Head of caudate nucleus (tissue), 42 donors: Measurements from ENCODE around the gene CD69.

Experiments used
- DNase-seq, 42 donors: peaks; one replicate each; pipeline versions ENCODE4 v3.0.0 to v3.0.0-alpha.2; 2020 to 2021; ENCODE audit warnings: mixed read lengths in 7 of 42
- intact Hi-C: fragments of 100-400 bp; cut with DNase I; formaldehyde crosslinking; loops from one replicate; pipeline ENCODE4 v1.15.0; 2022

The CD69 gene

DNA sequence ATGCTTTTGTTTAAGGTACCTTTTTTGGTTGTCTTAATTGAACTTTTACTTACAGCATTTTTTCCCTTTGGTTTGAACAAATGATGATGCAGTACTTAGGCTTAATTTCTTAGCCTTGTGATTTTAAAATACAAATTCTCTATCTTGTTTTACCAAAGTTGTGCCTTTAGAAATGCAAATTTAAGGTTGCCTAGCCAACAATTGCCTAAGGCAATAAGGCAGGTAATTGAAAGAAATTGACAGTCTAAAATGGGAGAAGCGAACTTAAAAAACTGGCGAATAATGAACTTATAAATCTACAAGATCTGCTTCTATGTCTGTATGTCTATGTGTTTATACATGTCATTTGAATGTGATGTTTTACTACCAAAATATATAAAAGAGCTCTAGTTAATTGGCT is 23.6 kb upstream of the CD69 start:
- intact Hi-C loops, result no loop called here
- DNase-seq, result no peak

DNA sequence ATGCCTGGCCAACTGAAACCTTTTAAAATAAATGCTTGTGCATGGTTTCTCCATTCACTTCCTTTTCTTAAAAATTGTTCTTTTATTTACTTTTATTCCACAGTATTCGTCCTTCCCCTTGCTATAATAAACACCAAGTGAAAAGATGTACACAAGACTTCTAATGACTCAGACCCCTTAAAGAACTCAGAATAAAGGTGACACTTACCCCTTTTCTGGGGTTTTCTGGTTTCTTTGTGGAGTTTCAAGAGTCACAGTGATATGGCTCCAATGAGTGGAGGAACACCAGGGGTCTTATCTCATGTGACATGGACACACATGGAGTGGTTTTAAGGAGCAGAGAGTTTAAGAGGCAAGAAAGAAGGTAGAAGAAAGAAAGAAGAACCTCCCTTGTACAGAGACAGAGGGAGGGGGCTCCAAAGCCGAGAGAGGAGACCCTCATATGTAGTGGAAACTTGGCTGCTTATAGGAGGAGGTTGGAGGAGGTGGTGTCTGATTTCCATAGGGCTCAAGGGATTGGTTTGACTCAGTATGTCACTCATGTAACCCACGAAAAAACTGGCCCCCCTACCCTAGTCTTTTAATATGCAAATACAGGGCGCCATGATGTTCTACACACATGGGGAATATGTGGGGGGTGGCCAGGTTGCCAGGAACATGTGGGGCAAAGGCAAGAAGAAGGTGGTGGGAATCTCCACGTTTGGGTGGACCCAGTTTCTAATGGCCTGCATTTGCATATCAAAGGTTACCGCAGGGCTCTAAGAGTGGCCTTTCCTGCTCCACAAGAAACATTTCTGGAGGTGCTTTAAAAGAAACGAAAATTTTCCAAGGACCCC is 22.1 kb upstream of the CD69 start:
- no peak for DNase-seq

DNA sequence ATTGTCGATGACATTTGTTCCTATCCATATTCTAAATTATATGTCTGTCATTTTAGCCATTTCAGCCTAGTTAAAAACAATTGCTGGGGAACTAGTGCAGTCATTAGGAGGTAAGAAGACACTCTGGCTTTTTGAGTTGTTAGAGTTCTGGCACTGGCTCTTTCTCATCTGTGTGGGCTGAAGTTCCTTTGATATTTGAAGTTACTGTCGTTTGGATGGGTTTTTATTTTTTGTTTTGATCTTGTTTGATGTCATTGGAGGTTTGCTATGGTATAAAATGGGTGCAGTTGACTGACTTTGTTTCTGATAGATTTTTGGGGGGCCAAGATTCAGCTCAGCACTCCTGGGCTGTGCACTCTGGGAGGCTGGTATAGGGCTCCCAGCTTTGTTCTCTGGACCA is 20.7 kb upstream of the CD69 start:
- DNase-seq, result no peak
- intact Hi-C loops, result no loop called here

More for the DNA sequence above, 22.1 kb upstream of the CD69 start:
- intact Hi-C loops, result no loop called here

DNA sequence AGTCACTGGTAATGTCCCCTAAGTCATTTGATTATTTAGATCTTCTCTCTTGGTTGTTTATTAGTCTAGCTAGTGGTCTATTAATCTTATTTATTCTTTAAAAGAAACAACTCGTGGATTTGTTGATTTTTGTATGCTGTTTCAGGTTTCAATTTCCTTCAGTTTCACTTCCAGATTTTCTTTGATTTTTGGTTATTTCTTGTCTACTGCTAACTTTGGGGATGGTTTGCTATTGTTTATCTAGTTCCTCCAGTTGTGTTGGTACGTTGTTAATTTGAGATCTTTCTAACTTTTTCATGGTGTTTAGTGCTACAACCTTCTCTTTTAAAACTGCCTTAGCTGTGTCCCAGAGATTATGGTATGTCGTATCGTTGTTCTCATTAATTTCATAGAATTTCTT is 18.5 kb upstream of the CD69 start:
- intact Hi-C loops, result no loop called here
- DNase-seq, result no peak

DNA sequence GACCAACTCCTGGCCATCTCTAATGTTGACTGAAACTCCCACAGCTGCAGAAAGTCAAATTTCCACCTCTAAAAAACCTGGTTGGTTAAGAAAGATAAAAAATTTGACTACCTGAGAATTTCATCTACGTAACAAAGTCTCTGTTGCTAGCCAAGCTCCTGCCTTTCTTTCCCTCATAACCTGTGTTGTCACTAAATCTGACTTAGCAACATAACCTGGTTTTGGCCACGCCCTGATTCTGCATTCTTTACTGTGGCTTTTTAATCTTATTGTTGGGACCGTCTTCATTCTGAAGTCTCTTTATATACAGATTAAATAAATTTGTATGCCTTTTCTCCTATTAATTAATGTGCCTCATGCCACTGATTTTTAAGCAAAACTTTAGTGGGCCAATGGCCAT is 16.1 kb upstream of the CD69 start:
- no peak for DNase-seq
- intact Hi-C loops, result no loop called here

DNA sequence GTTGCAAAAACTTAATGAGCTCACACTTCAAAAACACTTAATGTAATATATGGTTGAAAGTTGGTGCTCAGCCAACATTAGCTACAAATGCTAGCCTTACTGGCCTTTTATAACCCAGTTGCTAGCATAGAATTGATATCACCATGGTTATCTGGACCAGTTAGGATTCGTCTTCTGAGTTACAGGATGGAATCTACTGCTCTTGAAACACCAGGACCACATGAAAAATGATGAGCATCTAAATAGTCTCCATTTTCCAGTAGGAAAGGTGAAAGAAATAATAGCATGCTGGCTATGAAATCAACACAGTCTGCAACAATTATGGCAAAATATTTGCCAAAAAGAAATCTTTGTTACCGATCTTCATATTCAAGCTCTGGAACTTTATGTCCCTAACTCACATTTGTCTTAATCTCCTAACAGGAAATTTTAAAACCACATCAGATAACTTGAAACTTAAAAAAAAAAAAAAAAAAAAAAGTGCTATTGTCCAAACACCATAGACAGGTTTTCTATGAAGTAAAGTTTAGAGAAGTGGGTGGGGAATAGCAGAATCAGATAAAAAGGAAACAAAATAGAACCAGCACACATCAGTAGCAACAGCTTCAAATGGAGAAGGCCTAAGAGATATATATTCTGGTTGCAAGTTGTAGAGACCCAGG is 12.6 kb upstream of the CD69 start:
- no peak for DNase-seq
- intact Hi-C loops, result no loop called here

DNA sequence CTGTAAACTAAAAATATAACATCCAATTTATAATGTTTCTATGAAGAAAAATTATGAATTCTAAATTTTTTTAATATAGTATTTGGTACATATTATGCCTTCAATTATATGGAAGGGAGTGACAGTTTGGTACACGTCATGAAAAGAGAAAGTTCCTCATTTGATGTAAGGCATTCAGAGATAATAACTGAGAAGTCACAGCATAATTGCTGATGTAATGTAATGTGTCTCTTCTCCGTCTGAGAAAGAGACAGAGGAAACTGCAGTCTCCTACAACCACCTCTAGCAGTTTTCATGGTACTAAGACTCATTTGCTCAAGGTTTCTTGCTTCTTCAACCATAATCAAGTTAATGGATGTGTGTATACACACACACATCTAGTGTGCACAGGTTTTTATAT is 2.3 kb upstream of the CD69 start:
- DNase-seq, result no peak
- intact Hi-C loops, result no loop called here

DNA sequence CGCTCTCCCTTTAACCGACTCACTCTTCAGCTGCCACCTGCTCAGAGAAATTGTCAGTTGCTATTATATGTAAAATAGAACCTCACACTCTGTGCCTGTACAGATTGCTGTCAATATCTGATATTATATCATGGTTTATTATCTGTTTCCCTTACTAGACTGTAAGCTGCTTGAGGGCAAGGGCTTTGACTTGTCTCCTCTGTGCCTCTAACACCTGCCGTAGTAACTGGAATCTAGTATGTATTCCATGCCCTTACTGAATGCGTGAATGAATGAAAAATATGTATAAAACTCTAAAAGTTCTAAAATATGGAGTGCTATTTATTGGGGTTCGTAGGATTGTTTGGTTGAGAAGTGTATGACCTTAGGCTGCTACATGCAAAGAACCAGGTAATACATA is 1.7 kb upstream of the CD69 start:
- no peak for DNase-seq
- intact Hi-C loops, result no loop called here

DNA sequence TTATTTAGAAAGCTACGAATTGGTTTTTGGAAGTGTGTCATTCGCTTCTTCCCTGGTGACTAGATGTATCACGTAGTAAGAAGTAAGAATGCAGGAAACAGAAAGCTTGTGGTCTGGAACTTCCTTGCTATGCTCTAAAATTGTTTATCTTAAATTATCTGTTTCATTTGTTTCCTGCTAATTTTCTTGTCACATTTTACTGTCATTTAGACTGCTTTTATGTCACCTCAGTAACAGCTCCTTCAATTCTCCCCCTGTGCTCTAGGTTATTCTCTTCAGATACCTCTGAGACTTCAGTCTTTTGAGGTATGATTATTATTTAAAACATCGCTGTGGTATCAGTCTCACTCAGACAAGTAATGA is 699 bp upstream of the CD69 start:
- no peak for DNase-seq
- intact Hi-C loops, result no loop called here

DNA sequence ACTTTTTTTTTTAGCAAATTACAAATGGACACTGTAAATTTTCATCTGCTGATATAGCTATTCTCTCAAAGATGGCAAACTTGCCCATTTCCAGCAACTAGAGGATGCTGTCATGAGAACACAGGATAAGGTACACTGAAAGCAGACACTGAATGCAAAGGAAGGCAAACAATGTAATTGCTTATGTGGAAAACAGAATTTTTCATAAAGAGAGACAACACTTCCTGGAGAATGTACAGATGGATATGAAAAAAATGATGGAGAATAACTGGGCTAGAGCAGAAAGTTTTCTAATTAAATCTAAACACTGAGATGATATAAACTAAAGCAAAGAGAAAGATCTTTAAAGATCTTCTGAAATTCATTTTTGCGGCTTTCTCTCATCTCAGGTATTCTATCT is 581 bp downstream of the CD69 start:
- DNase-seq, result no peak
- intact Hi-C loops, result no loop called here

DNA sequence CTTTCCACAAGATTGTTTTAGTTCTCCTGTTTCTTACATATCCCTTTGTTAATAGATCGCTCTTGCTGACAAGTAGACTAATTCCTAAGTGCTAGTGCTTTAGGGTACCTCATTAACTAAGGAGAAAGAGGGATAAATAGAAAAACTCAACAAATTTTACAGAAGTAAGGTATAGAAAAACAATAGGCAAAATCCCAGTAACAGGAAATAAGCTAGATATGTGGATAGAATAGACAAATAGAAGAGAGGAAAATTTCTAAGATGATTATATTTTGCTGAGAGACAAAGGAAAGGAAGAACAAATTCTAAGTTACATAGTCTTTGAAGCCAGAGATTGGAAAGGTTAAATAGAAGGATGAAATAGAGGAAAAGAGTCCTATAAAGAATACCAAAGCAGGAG is 1.0 kb downstream of the CD69 start:
- no peak for DNase-seq
- intact Hi-C loops, result no loop called here

DNA sequence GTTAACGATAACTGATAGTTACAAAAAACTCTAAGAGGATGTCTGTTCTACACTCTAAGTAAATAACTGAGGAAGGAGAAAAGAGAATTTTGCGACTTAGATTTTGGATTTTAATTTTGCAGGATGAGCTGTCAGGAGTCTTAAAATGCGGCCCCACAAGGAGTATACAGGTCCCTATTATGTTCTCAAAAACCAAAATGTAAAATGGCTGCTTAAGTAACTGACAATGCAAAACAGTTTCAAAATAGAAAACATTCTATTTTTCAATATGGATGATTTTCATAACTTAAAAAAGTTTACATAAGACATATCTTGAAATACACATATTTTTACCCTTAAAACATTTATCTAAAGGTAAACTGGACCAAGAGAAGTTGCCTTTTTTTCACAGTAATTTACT is 2.6 kb downstream of the CD69 start:
- DNase-seq, result no peak
- intact Hi-C loops, result no loop called here

DNA sequence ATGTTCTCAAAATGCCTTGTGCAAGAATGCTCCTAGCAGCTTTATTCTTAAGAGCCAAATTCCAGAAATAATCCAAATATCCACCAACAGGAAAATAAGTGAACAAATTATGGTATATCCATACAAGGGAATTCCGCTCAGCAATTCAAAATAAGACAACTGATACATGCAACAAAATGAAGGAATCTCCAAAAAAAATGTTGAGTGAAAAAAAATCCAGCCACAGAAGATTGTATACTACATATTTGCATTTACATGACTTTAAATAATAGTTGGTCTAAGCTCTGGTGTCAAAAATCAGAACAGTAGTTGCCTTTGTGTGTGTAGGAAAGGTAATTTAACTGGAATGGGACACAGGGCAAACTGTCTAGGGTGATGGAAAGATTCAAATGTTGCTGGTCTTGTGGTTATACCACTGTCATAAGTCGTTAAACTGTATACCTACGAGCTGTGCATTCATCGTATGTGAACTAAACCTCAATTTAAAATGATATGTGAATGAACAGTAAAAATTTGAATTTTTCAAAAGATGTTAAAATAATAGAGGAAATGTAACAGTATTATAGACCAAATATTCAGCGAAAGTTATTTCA is 3.2 kb downstream of the CD69 start:
- intact Hi-C loops, result no loop called here
- DNase-seq, result no peak

DNA sequence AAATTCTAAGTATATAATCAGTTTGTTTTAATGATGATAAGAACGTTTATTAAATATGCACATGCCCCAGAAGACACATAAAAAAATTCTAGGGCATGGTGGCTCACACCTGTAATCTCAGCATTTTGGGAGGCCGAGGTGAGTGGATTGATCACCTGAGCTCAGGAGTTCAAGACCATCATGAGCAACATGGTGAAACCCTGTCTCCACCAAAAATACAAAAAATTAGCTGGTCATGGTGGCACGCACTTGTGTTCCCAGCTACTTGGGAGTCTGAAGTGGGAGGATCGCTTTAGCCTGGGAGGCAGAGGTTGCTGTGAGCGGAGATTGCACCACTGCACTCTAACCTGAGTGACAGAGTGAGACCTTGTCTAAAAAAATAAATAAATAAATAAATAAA is 4.0 kb downstream of the CD69 start:
- intact Hi-C loops, result no loop called here
- no peak for DNase-seq

DNA sequence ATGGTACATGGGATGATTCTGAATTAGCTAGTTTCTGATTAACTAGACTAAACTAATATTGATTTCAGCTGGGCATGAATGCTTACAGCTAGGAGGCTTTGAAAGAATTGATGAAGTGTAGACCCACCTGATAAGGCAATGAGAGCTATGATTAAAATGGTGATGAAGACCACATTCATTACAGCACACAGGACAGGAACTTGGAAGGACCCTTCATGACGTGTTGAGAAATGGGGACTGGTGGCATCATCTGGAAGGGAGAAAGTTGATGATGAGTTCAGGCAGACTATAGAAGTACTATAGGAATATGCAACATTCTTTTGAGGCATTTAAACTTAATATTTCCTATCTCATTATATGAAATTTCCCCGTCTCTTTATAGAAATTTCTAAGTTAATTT is 4.5 kb downstream of the CD69 start:
- no peak for DNase-seq
- intact Hi-C loops, result no loop called here

DNA sequence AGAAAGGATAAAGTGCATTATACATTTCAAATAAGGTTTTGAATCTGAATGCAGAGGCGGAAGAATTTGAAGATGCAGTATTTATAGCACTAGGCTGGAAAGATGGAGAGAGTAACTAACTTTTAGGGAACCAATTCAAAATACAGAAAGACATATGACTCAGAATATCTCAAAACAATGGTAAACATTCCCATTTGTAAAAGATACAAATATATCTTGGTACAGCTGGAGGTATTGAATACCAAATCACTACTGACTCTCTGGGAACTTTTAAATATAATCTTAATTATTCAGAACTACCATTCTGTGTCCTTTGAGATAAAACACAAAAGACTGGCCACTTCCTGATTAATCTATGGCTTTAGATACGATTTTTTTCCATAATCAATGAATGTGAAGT is 5.1 kb downstream of the CD69 start:
- no peak for DNase-seq
- intact Hi-C loops, result no loop called here

DNA sequence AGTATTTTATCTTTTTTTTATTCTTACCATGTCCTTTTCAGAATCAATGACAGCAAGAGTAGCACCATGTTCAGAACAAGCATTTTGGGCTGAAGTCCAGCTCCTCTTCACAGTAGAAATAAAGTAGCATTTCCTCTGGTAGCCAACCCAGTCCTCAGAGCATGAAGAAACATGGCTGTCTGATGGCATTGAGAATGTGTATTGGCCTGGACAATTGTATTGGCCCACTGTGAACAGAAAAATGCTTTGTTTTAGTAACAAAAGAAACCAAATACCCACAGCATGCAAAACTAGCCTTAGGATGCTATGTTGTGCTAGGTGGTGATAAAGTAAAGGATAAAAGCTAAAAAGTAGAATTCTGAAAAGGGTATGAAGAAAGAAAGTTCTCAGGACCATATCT is 5.7 kb downstream of the CD69 start:
- intact Hi-C loops, result no loop called here
- DNase-seq, result no peak

DNA sequence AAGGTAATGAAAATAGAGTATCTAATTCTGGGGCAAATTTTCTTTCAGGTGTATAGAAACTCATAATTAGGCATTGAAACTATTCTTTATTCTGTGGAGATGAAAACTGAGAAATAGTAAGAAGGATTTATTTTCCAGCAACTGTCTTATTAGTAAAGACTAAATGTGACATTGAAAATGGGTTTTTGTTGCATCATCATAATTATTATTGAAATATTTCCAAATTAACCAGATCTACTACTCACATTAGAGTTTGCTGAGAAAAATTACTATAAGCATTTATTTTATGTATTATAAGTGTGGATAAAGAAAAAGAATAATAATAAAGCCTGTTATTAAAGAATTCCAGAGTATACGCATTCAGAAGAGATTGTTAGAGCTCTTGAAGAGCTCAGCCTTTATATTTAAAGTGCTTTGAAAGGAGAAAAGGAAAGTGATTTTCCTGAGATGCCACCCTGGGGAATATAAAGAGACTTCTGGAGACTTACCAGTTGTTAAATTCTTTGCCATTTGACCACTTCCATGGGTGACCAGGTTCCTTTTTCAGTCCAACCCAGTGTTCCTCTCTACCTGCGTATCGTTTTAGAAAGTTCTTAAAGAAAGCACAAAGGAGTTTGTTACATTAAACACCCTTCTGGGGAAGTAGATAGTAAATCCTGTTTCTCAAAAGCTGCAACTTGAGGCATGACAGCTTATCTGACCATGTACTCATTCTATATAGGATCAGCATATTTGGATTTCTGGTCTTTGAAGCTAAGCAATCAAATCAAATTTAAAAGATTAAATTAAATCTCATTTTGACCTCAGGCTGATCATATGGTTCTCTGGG is 6.4 kb downstream of the CD69 start:
- no peak for DNase-seq
- intact Hi-C loops, result no loop called here

DNA sequence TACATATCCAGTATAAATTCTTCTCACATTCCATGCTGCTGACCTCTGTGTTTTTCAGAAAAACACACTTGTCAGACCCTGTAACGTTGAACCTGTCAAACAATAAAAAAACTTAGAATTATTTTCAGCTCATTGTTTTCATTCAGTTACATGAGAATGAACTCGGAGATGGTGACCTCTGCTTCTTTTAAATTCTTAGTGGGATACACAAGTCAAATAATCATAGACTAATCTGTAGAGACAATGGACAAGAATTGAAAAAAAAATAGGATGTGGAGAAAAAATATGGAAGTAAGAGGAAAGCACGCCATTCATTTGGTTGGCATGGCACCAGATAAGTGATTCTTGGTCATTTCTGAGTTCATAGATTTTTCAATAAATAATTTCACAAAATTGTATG is 7.2 kb downstream of the CD69 start:
- DNase-seq, result no peak
- intact Hi-C loops, result no loop called here

DNA sequence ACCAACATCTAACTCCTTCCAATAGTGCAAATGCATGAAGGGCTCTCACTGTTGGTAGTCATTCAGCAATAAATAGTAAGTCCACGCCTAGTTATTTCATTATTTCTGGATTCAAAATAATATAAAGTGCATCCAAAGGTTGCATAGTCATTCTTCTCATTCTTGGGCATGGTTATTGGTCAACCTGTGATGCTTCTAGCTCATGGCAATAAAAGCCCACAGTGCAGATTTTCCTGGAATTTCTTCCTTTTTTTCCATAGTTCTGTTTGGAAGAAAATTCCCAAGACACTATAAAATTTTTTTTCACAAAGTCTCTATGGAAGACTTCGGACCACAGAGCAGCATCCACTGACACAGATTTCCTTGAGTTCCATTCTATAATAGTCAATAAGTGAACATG is 7.6 kb downstream of the CD69 start:
- intact Hi-C loops, result no loop called here
- no peak for DNase-seq
